Urinary bladder (tissue), 4 donors: ENCODE measurements around the gene CDKN1A. TPM values are rescaled to one million over a fixed set of nuclear protein-coding genes. Genes with fewer than 3 reads are reported as not detected.

Source experiments
- DNase-seq: peaks from one replicate; pipeline ENCODE4 v3.0.0-alpha.2; 2015; ENCODE audit errors: extremely low spot score
- H3K27ac ChIP-seq: one replicate; pipeline ENCODE4 v1.5.1; 2013; ENCODE audit warnings: low read depth, mild to moderate bottlenecking, moderate library complexity
- H3K36me3 ChIP-seq: one replicate; pipeline ENCODE4 v1.6.1; 2013; ENCODE audit warnings: mild to moderate bottlenecking, moderate library complexity; ENCODE audit not compliant: insufficient read depth
- H3K4me1 ChIP-seq: one replicate; pipeline ENCODE4 v1.6.1; 2013; ENCODE audit warnings: mild to moderate bottlenecking, moderate library complexity; ENCODE audit not compliant: insufficient read depth
- H3K4me3 ChIP-seq: one replicate; pipeline ENCODE4 v1.5.1; 2013; ENCODE audit warnings: low read depth, low read length
- WGBS: extraction: QIAGEN DNeasy Blood & Tissue Kit; methylation state at CpG from one replicate; pipeline ENCODE4 v1.1.7; 2013; 5-methylcytosine and 5-hydroxymethylcytosine counted together
- polyA plus RNA-seq: library from polyadenylated mRNA; stranded (reverse); fragments of 200-250 nt; gene quantifications from one replicate; pipeline ENCODE4 v1.2.3, GENCODE V29; 2013
- total RNA-seq: library from RNA; depleted of rRNA; stranded (reverse); fragments of >200 nt; gene quantifications from one replicate; pipeline ENCODE4 v1.2.3, GENCODE V29; 2014
- donor health status: healthy with polysubstance abuse.
- donor health status: healthy.

The CDKN1A gene
- total and polyA plus RNA-seq, 2 donors = 27.4 to 127 TPM

GRCh38 chr6:36662827-36663256, 15.7 kb upstream of the CDKN1A start:
- Histone ChIP-seq H3K36me3 (no peaks in the 10 kb centered on the region), H3K4me1 (no peaks in the 10 kb centered on the region), H3K27ac (no peak overlapping the region), H3K4me3 (no peak overlapping the region)
- DNase-seq = no peak
- whole genome bisulfite sequencing = 79% methylated on average over 6 of the region's 6 CpGs

GRCh38 chr6:36663504-36664446, 14.7 kb upstream of the CDKN1A start:
- WGBS = 80% methylated on average over 4 of the region's 4 CpGs
- no peak for DNase-seq
- Histone ChIP-seq H3K4me1 (no peaks in the 10 kb centered on the region), H3K27ac (no peak overlapping the region), H3K4me3 (no peak overlapping the region), H3K36me3 (no peaks in the 10 kb centered on the region)

GRCh38 chr6:36665180-36665579, 13.3 kb upstream of the CDKN1A start:
- WGBS = 94% methylated on average over 4 of the region's 4 CpGs
- Histone ChIP-seq H3K36me3 (no peaks in the 10 kb centered on the region), H3K4me3 (no peak overlapping the region), H3K27ac (no peak overlapping the region), H3K4me1 (no peaks in the 10 kb centered on the region)
- no peak for DNase-seq

DNA sequence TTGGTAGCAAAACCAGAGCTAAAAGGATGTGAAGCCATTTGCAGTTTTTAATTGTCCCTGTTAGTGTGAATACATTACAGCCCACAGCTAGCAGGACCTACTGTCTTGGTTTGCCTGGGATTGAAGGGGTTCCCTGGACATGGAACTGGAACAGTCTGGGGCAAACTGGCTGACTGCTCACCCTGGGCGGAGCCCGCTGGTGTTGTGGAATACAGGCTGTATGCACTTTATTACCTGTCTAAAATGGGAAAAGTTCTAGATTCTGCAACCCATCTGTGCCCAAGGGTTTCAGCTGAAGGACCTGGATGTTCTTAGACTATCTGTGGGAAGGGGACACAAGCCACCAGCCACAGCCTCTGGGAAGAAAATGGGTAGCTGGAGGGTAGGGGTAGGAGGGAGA, 12.2 kb upstream of the CDKN1A start:
- Histone ChIP-seq H3K36me3 (no peaks in the 10 kb centered on the region), H3K27ac (no peak overlapping the region), H3K4me1 (no peaks in the 10 kb centered on the region), H3K4me3 (no peak overlapping the region)
- DNase-seq = no peak
- WGBS = 94% methylated on average over 2 of the region's 2 CpGs

DNA sequence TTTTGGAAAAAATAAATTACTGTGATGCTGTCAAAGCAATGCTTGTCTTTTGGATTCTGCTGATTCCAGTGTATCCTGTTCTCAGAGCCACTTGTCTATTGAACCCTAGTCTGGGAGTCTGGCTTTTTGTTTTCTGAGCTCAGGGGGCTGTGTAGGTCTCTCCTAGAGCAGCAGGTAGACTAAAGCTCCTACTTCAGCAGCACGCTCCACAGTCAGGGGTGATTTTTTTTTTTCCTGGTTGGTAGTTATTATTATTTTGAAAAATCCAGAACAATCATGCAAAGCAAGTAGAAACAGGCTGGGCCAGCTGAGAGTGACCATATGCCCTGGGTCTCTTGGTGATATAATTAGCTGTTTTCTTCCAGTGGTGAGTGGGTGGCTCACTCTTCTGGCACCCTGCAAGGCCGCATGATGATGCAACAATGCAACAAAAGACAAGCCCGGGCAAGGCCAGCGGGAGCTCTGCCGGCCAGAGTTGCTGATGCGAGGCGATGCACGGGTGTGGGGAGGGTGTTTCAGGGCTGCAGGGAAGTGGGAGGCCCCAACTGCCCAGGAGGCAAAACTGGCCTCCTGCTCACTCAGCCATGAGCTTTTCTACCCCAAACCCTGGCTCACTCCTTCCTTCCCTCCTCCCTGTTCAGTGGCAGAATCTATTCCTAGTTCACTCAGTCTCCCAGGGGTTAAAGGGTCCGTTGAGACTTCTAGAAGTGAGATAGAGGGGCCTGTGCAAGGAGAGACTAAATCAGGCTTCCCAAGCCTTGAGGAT, 11.5 kb upstream of the CDKN1A start:
- Histone ChIP-seq H3K4me1 (no peaks in the 10 kb centered on the region), H3K36me3 (no peaks in the 10 kb centered on the region), H3K4me3 (no peak overlapping the region), H3K27ac (no peak overlapping the region)
- WGBS = 54% methylated on average over 9 of the region's 9 CpGs
- DNase-seq = no peak

DNA sequence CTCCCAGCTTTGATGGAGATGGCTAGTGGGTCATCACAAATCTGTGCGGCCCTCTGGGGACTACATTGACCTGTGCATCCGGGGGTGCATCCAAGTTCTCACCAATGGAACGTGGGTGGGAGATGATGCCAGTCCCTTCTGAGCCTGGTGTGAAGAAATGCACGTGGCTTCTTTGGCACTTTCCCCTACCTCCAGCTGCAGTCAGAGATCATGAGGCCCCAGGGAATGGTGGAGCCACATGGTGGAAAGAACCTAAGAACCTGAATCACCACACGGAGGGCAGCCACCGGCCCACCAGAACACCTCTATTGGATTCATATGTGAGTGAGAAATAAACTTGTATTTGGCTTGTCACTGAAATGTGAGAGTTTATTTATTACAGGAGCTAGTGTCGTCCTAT, 9.9 kb upstream of the CDKN1A start:
- 89% methylated on average over 7 of the region's 7 CpGs for WGBS
- no peak overlapping the region for H3K4me3 ChIP-seq
- no peaks in the 10 kb centered on the region for H3K36me3 ChIP-seq
- H3K27ac ChIP-seq = no peak overlapping the region
- no peaks in the 10 kb centered on the region for H3K4me1 ChIP-seq
- DNase-seq = no peak

DNA sequence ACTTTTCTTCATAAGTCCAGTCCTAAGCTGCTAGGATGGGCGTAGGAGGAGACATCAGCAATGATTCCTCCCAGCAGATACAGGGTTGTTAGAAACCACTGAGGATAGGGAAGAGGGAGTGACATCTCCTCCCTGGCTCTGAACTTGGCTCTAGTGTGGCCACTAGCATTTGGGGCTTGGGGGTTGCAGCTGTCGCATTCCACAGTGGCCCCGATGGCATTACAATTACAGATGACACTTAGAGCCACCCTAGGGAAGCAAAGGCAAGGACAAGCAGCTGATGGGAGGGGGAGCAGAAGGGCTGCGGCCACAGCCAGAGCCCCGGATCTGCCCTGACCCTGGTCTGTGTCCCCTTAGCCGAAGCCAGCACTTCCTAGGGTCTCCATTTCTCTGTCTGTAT, 9.5 kb upstream of the CDKN1A start:
- 85% methylated on average over 6 of the region's 6 CpGs for WGBS
- Histone ChIP-seq H3K4me3 (no peak overlapping the region), H3K4me1 (no peaks in the 10 kb centered on the region), H3K36me3 (no peaks in the 10 kb centered on the region), H3K27ac (no peak overlapping the region)
- DNase-seq = no peak

- Histone ChIP-seq H3K4me3 (no peak overlapping the region), H3K4me1 (no peaks in the 10 kb centered on the region), H3K36me3 (no peaks in the 10 kb centered on the region), H3K27ac (no peak overlapping the region)
- no peak for DNase-seq
- WGBS = 94% methylated on average over 7 of the region's 7 CpGs
Measured at GRCh38 chr6:36670271-36670670, 8.2 kb upstream of the CDKN1A start.

- no peak overlapping the region for H3K4me3 ChIP-seq
- no peaks in the 10 kb centered on the region for H3K4me1 ChIP-seq
- H3K36me3 ChIP-seq = no peaks in the 10 kb centered on the region
- 81% methylated on average over 6 of the region's 6 CpGs for WGBS
- DNase-seq = no peak
- H3K27ac ChIP-seq = no peak overlapping the region
Measured at GRCh38 chr6:36671687-36672375, 6.7 kb upstream of the CDKN1A start.

- no peak overlapping the region for H3K27ac ChIP-seq
- H3K4me1 ChIP-seq = no peaks in the 10 kb centered on the region
- DNase-seq = no peak
- H3K4me3 ChIP-seq = no peak overlapping the region
- WGBS = 81% methylated on average over 10 of the region's 10 CpGs
- H3K36me3 ChIP-seq = no peaks in the 10 kb centered on the region
Measured at GRCh38 chr6:36673882-36674281, 4.6 kb upstream of the CDKN1A start.

DNA sequence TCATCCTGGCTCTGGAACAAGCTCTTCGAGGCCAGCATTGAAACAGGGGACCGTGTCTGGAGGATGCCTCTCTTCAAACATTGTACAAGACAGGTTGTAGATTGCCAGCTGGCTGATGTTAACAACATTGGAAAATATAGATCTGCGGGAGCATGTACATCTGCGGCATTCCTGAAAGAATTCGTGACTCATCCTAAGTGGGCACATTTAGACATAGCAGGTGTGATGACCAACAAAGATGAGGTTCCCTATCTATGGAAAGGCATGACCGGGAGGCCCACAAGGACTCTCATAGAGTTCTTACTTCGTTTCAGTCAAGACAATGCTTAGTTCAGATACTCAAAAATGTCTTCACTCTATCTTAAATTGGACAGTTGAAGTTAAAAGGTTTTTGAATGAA, 3.6 kb upstream of the CDKN1A start:
- no peaks in the 10 kb centered on the region for H3K36me3 ChIP-seq
- no peaks in the 10 kb centered on the region for H3K4me1 ChIP-seq
- H3K4me3 ChIP-seq = no peak overlapping the region
- 88% methylated on average over 7 of the region's 7 CpGs for WGBS
- H3K27ac ChIP-seq = no peak overlapping the region
- no peak for DNase-seq

- DNase-seq = no peak
- Histone ChIP-seq H3K4me1 (no peaks in the 10 kb centered on the region), H3K4me3 (no peak overlapping the region), H3K36me3 (no peaks in the 10 kb centered on the region), H3K27ac (peak overlapping the region; percentile 69)
- 72% methylated on average over 4 of the region's 4 CpGs for WGBS
Measured at GRCh38 chr6:36676141-36677058, 2.1 kb upstream of the CDKN1A start.
